Measurements from ENCODE around the gene SLC16A2.
"Not testable (repeated sequence)": the region's sequence is repeated elsewhere in the genome, so short reads cannot be mapped to it uniquely, and the experiment has no call there.

Gene SLC16A2

DNA sequence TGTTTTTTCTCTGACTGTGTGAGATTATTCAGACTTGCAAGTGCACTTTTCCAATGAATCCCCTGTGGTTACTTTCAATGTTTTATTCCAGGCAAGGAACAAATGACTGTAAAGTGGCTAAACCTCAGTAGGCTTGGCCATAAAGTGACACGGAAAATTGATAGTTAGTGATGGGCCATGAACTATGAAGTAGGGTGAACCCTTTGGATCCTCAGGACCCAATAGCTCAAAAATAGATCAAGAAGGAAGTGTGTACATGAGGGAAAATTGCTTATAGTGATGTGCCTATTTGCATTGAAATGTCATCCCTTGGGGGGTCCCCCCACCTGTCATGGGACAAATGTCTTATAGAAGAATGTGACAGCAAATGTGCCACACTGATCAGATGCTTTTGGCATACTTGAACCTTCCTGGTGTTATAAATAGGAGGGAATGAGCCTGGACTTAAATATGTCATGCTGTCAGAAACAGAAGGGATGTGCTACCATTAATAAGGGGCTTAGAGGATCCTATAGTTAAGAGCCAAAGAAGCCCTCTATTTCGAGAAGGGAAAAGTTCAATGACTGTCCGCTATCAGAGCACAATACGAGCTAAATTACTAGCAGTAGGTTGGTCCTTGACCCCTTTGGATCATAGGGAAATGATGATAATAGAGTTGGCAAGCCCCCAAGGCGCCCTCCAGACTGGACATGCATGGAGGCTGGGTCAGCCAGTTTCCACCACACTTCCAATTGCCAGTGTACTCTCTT is 30.3 kb downstream of the SLC16A2 start:
- Mint-ChIP-seq H3K4me3 (no peak overlapping the region), H3K27me3 (ENCODE audit: low read depth, poor library complexity) (peaks cover 3% of the 10 kb centered on the region), H3K27ac (no peak overlapping the region), H3K9me3 (peaks cover 13% of the 10 kb centered on the region), H3K4me1 (no peaks in the 10 kb centered on the region), H3K36me3 (ENCODE audit: low read depth) (peaks cover 9% of the 10 kb centered on the region)
- TF ChIP-seq, protein P1, sequence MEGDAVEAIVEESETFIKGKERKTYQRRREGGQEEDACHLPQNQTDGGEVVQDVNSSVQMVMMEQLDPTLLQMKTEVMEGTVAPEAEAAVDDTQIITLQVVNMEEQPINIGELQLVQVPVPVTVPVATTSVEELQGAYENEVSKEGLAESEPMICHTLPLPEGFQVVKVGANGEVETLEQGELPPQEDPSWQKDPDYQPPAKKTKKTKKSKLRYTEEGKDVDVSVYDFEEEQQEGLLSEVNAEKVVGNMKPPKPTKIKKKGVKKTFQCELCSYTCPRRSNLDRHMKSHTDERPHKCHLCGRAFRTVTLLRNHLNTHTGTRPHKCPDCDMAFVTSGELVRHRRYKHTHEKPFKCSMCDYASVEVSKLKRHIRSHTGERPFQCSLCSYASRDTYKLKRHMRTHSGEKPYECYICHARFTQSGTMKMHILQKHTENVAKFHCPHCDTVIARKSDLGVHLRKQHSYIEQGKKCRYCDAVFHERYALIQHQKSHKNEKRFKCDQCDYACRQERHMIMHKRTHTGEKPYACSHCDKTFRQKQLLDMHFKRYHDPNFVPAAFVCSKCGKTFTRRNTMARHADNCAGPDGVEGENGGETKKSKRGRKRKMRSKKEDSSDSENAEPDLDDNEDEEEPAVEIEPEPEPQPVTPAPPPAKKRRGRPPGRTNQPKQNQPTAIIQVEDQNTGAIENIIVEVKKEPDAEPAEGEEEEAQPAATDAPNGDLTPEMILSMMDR (IDR thresholded peaks at IDR 0.05) = no peak
- DNase-seq = no peak

DNA sequence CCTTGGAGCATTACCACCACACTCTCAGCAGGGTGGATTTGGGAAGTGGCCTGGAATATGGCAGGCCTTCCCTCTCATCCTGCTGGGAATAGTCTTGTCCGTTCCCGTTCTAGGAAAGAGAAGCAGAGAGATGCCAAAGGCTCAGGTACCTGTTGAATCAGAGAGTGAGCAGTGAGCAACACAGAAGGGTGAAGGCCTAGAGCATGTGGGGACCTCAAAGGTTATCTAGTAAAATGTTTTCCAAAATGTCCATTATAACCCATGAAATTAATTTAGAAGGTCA is 30.8 kb downstream of the SLC16A2 start:
- no peak overlapping the region for H3K27ac Mint-ChIP-seq
- peaks cover 3% of the 10 kb centered on the region for H3K27me3 Mint-ChIP-seq (ENCODE audit: low read depth, poor library complexity)
- TF ChIP-seq, protein P1 (IDR thresholded peaks at IDR 0.05) = no peak
- no peaks in the 10 kb centered on the region for H3K4me1 Mint-ChIP-seq
- peaks cover 13% of the 10 kb centered on the region for H3K9me3 Mint-ChIP-seq
- no peak overlapping the region for H3K4me3 Mint-ChIP-seq
- H3K36me3 Mint-ChIP-seq (ENCODE audit: low read depth) = peaks cover 9% of the 10 kb centered on the region
- DNase-seq = no peak

DNA sequence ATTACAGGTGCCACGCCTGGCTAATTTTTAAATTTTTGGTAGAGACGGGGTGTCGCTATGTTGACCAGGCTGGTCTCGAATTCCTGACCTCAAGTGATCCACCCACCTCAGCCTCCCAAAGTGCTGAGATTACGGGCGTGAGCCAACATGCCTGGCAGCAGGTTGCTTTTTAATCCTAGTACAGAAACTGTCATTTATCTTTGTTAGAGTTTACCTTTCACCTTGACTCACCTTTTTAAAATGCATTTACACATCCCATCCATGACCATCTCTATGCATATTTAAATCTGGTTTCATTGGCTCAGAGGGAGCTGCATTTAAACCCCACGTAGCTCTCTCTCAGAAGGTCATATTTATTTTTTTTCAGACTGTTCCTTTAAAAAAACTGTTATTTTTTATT is 31.9 kb downstream of the SLC16A2 start:
- Mint-ChIP-seq H3K27ac (no peak overlapping the region), H3K27me3 (ENCODE audit: low read depth, poor library complexity) (peaks cover 3% of the 10 kb centered on the region), H3K4me3 (no peak overlapping the region), H3K4me1 (no peaks in the 10 kb centered on the region), H3K36me3 (ENCODE audit: low read depth) (peaks cover 9% of the 10 kb centered on the region), H3K9me3 (peaks cover 13% of the 10 kb centered on the region)
- no peak for DNase-seq
- TF ChIP-seq, protein P1 (IDR thresholded peaks at IDR 0.05) = no peak

DNA sequence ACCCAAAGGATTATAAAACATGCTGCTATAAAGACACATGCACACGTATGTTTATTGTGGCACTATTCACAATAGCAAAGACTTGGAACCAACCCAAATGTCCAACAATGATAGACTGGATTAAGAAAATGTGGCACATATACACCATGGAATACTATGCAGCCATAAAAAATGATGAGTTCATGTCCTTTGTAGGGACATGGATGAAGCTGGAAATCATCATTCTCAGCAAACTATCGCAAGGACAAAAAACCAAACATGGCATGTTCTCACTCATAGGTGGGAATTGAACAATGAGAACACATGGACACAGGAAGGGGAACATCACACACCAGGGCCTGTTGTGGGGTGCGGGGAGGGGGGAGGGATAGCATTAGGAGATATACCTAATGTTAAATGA is 32.9 kb downstream of the SLC16A2 start:
- not testable (repeated sequence) for H3K4me1 Mint-ChIP-seq; H3K27me3 Mint-ChIP-seq (ENCODE audit: low read depth, poor library complexity); H3K36me3 Mint-ChIP-seq (ENCODE audit: low read depth); DNase-seq; H3K27ac Mint-ChIP-seq; H3K4me3 Mint-ChIP-seq
- H3K9me3 Mint-ChIP-seq = peaks cover 14% of the 10 kb centered on the region

DNA sequence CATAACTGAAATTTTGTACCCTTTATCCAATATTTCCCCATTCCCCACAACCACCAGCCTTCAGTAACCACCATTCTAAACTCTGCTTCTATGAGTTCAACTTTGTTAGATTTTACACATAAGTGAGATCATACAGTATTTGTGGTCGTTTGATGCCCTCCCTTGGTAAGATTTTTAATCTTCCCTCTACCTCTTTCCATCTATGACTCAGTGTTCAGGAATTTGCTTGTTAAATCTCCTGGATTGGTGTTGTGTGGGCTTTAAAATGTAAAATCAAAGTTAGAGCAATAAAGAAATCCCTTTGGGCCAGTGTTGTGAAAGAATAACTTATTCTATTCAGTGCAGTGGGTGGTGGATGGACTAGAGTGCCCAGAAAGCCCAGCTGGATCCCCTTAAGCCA is 37.4 kb downstream of the SLC16A2 start:
- Mint-ChIP-seq H3K27ac (no peak overlapping the region), H3K27me3 (ENCODE audit: low read depth, poor library complexity) (no peaks in the 10 kb centered on the region), H3K9me3 (peaks cover 29% of the 10 kb centered on the region), H3K4me1 (peaks cover 5% of the 10 kb centered on the region), H3K4me3 (no peak overlapping the region), H3K36me3 (ENCODE audit: low read depth) (peaks cover 36% of the 10 kb centered on the region)
- no peak for DNase-seq
- TF ChIP-seq, protein P1 (IDR thresholded peaks at IDR 0.05) = no peak

DNA sequence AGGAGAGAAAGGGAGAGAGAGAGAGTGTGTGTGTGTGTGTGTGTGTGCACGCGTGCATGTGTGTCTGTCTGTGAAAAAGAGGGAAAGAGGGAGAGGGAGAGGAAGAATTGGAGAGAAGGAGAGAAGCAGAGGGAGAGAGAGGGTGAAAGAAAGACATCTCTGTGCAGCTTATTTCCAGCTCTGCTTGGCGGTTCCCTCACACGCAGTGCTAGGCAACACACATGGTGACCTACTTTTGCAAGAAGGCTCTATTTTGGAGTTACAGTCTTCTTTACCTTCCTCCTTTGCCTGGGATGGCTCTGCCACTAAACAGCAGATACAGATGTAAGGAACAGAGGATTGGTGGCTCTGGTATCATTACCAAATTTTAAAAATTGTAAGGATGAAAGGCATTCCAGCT is 40.1 kb downstream of the SLC16A2 start:
- peaks cover 5% of the 10 kb centered on the region for H3K4me1 Mint-ChIP-seq
- peaks cover 27% of the 10 kb centered on the region for H3K9me3 Mint-ChIP-seq
- peaks cover 34% of the 10 kb centered on the region for H3K36me3 Mint-ChIP-seq (ENCODE audit: low read depth)
- no peak for DNase-seq
- H3K4me3 Mint-ChIP-seq = no peak overlapping the region
- TF ChIP-seq, protein P1 (IDR thresholded peaks at IDR 0.05) = no peak
- H3K27ac Mint-ChIP-seq = peak overlapping the region; percentile 20
- H3K27me3 Mint-ChIP-seq (ENCODE audit: low read depth, poor library complexity) = no peaks in the 10 kb centered on the region
